ENCODE data around the gene MMP24. TPM values are rescaled to one million over a fixed set of nuclear protein-coding genes. Genes with fewer than 3 reads are reported as not detected.
A peak's percentile ranks its signal among the peaks of the same experiment; 100 is the strongest.
"Not testable (repeated sequence)": the region's sequence is repeated elsewhere in the genome, so short reads cannot be mapped to it uniquely, and the experiment has no call there.

Gene MMP24
- total and polyA plus RNA-seq, 7 experiments from 2014 or later: 0.07 to 0.08 TPM; not detected in 5

- Mint-ChIP-seq H3K4me1 (peaks cover 0 to 19% (median 7%) of the 10 kb centered on the region in 7 donors), H3K27ac (peak overlapping the region in 1 of 9 donors; percentile 53), H3K36me3 (peaks cover 0 to 35% (median 5%) of the 10 kb centered on the region in 5 donors)
- H3K4me3 ChIP-seq (ENCODE audit: low read length); H3K27ac ChIP-seq (ENCODE audit: low read depth, low read length); DNase-seq; H3K4me3 Mint-ChIP-seq; H3K9me3 Mint-ChIP-seq; H3K27me3 Mint-ChIP-seq; intact Hi-C loops (cut with micrococcal nuclease); H3K27me3 ChIP-seq (ENCODE audit: control insufficient read depth in 2 of 2, insufficient read depth in 2 of 2, low read length in 2 of 2); ATAC-seq; H3K9me3 ChIP-seq (ENCODE audit: control insufficient read depth in 2 of 3, low read length in 3 of 3); H3K4me1 ChIP-seq (ENCODE audit: control insufficient read depth in 2 of 2, insufficient read depth in 2 of 2, low read length in 2 of 2): not testable (repeated sequence)
- H3K36me3 ChIP-seq (ENCODE audit: control insufficient read depth in 2 of 3, insufficient read depth in 3 of 3, low read length in 3 of 3): peaks cover 0 to 56% (median 6%) of the 10 kb centered on the region in 3 experiments
- ChIA-PET CTCF (interaction anchor here (0.7 kb wide), 1 partner anchor 162 kb away, joined by 3 read pairs; no protein-coding TSS in a partner anchor), POLR2A (interaction anchor here (0.6 kb wide), 1 partner anchor 15 kb away, joined by 3 read pairs; no protein-coding TSS in a partner anchor)
These were observed 36.4 kb downstream of the MMP24 start for GRCh38 chr20:35262731-35263531.

DNA sequence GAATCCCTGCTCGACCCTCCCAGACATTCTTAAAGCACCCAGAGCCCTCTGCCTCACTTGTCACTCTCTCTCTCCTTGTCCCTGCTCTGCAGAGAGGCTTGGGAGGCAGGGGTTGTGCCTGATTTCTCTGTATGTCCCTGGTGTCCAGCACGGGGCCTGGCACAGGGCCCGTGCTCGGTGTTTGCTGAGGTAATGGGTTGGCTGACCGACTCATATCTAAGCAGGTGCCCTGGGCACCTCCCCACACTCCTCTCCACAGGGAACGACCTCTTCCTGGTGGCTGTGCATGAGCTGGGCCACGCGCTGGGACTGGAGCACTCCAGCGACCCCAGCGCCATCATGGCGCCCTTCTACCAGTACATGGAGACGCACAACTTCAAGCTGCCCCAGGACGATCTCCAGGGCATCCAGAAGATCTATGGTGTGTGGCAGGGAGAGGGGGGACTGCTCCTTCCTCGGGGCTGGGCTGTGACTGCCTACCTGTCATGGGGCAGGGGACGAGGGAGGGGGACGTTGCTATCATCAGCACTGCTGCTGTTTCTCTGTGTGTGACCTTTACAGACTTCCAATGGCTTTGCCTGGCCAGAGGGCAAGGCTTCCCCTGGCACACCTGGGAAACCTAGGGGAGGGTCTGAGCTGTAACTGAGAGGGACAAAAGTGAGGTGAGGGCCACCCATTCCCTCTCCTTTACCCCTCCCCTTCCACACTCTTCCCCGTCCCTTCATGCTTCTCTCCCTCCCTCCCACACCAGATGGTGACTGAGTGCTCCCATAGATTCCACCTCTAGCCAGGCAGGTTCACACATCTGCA is 37.2 kb downstream of the MMP24 start:
- POLR2A ChIA-PET: no interaction called here
- DNase-seq: no peak
- Mint-ChIP-seq H3K27ac (no peak overlapping the region), H3K4me3 (no peak overlapping the region), H3K9me3 (no peaks in the 10 kb centered on the region), H3K36me3 (peaks cover 0 to 33% (median 5%) of the 10 kb centered on the region in 5 donors), H3K4me1 (peaks cover 0 to 19% (median 8%) of the 10 kb centered on the region in 7 donors), H3K27me3 (no peaks in the 10 kb centered on the region)
- no peak for ATAC-seq
- no peak overlapping the region for H3K4me3 ChIP-seq (ENCODE audit: low read length)
- H3K27ac ChIP-seq (ENCODE audit: low read depth, low read length): no peak overlapping the region
- H3K36me3 ChIP-seq (ENCODE audit: control insufficient read depth in 2 of 3, insufficient read depth in 3 of 3, low read length in 3 of 3): peaks cover 0 to 60% (median 6%) of the 10 kb centered on the region in 3 experiments
- H3K27me3 ChIP-seq (ENCODE audit: control insufficient read depth in 2 of 2, insufficient read depth in 2 of 2, low read length in 2 of 2): no peaks in the 10 kb centered on the region
- no peaks in the 10 kb centered on the region for H3K4me1 ChIP-seq (ENCODE audit: control insufficient read depth in 2 of 2, insufficient read depth in 2 of 2, low read length in 2 of 2)
- CTCF ChIA-PET: interaction anchor here (0.7 kb wide), 1 partner anchor 163 kb away, joined by 3 read pairs; no protein-coding TSS in a partner anchor
- H3K9me3 ChIP-seq (ENCODE audit: control insufficient read depth in 2 of 3, low read length in 3 of 3): no peaks in the 10 kb centered on the region
- intact Hi-C loops (cut with micrococcal nuclease): no loop called here

GRCh38 chr20:35264755-35265154 is 38.3 kb downstream of the MMP24 start:
- ChIA-PET POLR2A (no interaction called here), CTCF (no interaction called here)
- no peaks in the 10 kb centered on the region for H3K9me3 ChIP-seq (ENCODE audit: control insufficient read depth in 2 of 3, low read length in 3 of 3)
- H3K4me3 ChIP-seq (ENCODE audit: low read length): no peak overlapping the region
- intact Hi-C loops (cut with micrococcal nuclease): loop anchor here in 1 of 2 donors (5.0 kb wide), 1 partner anchor 432 kb away; no protein-coding TSS in a partner anchor
- DNase-seq (no peak), ATAC-seq (no peak)
- Mint-ChIP-seq H3K4me3 (no peak overlapping the region), H3K9me3 (no peaks in the 10 kb centered on the region), H3K27me3 (no peaks in the 10 kb centered on the region), H3K4me1 (peaks cover 0 to 21% (median 8%) of the 10 kb centered on the region in 7 donors), H3K27ac (peak overlapping the region in 1 of 9 donors; percentile 14), H3K36me3 (peaks cover 0 to 28% (median 9%) of the 10 kb centered on the region in 5 donors)
- no peaks in the 10 kb centered on the region for H3K4me1 ChIP-seq (ENCODE audit: control insufficient read depth in 2 of 2, insufficient read depth in 2 of 2, low read length in 2 of 2)
- H3K27me3 ChIP-seq (ENCODE audit: control insufficient read depth in 2 of 2, insufficient read depth in 2 of 2, low read length in 2 of 2): no peaks in the 10 kb centered on the region
- no peak overlapping the region for H3K27ac ChIP-seq (ENCODE audit: low read depth, low read length)
- H3K36me3 ChIP-seq (ENCODE audit: control insufficient read depth in 2 of 3, insufficient read depth in 3 of 3, low read length in 3 of 3): peaks cover 0 to 55% (median 6%) of the 10 kb centered on the region in 3 experiments

- intact Hi-C loops (cut with micrococcal nuclease): loop anchor here in 1 of 2 donors (5.0 kb wide), 1 partner anchor 435 kb away; no protein-coding TSS in a partner anchor
- no peaks in the 10 kb centered on the region for H3K9me3 ChIP-seq (ENCODE audit: control insufficient read depth in 2 of 3, low read length in 3 of 3)
- peak overlapping the region in 1 of 9 donors; percentile 23 for H3K27ac Mint-ChIP-seq
- CTCF ChIA-PET: no interaction called here
- no peaks in the 10 kb centered on the region for H3K4me1 ChIP-seq (ENCODE audit: control insufficient read depth in 2 of 2, insufficient read depth in 2 of 2, low read length in 2 of 2)
- H3K36me3 Mint-ChIP-seq: peaks cover 0 to 35% (median 9%) of the 10 kb centered on the region in 5 donors
- POLR2A ChIA-PET: no interaction called here
- no peaks in the 10 kb centered on the region for H3K9me3 Mint-ChIP-seq
- peaks cover 0 to 25% (median 11%) of the 10 kb centered on the region in 7 donors for H3K4me1 Mint-ChIP-seq
- no peaks in the 10 kb centered on the region for H3K27me3 ChIP-seq (ENCODE audit: control insufficient read depth in 2 of 2, insufficient read depth in 2 of 2, low read length in 2 of 2)
- no peak overlapping the region for H3K4me3 ChIP-seq (ENCODE audit: low read length)
- no peak overlapping the region for H3K4me3 Mint-ChIP-seq
- H3K27ac ChIP-seq (ENCODE audit: low read depth, low read length): no peak overlapping the region
- DNase-seq: no peak
- no peaks in the 10 kb centered on the region for H3K27me3 Mint-ChIP-seq
- peaks cover 0 to 61% (median 6%) of the 10 kb centered on the region in 3 experiments for H3K36me3 ChIP-seq (ENCODE audit: control insufficient read depth in 2 of 3, insufficient read depth in 3 of 3, low read length in 3 of 3)
- no peak for ATAC-seq
These were observed 40.6 kb downstream of the MMP24 start for GRCh38 chr20:35267092-35267491.

- H3K4me3 Mint-ChIP-seq: no peak overlapping the region
- no peaks in the 10 kb centered on the region for H3K27me3 Mint-ChIP-seq
- intact Hi-C loops (cut with micrococcal nuclease): loop anchor here in 1 of 2 donors (1.0 to 5.0 kb wide), 4 partner anchors 60 to 437 kb away; no protein-coding TSS in a partner anchor
- Histone ChIP-seq H3K27me3 (ENCODE audit: control insufficient read depth in 2 of 2, insufficient read depth in 2 of 2, low read length in 2 of 2) (no peaks in the 10 kb centered on the region), H3K9me3 (ENCODE audit: control insufficient read depth in 2 of 3, low read length in 3 of 3) (no peaks in the 10 kb centered on the region), H3K36me3 (ENCODE audit: control insufficient read depth in 2 of 3, insufficient read depth in 3 of 3, low read length in 3 of 3) (peaks cover 0 to 58% (median 6%) of the 10 kb centered on the region in 3 experiments), H3K4me3 (ENCODE audit: low read length) (no peak overlapping the region), H3K4me1 (ENCODE audit: control insufficient read depth in 2 of 2, insufficient read depth in 2 of 2, low read length in 2 of 2) (no peaks in the 10 kb centered on the region), H3K27ac (ENCODE audit: low read depth, low read length) (no peak overlapping the region)
- ChIA-PET POLR2A (interaction anchor here (0.6 kb wide), 2 partner anchors 21 to 123 kb away, joined by 3 to 4 read pairs; no protein-coding TSS in a partner anchor), CTCF (interaction anchor here (0.9 kb wide), 1 partner anchor 174 kb away, joined by 3 read pairs; no protein-coding TSS in a partner anchor)
- peak overlapping the region in 2 of 9 donors; percentile 38 to 68 for H3K27ac Mint-ChIP-seq
- H3K4me1 Mint-ChIP-seq: peaks cover 0 to 21% (median 15%) of the 10 kb centered on the region in 7 donors
- peak; percentile 77 for ATAC-seq
- peak in 3 of 9 donors; percentile 37 to 54 (median 39) for DNase-seq
- H3K9me3 Mint-ChIP-seq: no peaks in the 10 kb centered on the region
- peaks cover 0 to 30% (median 7%) of the 10 kb centered on the region in 5 donors for H3K36me3 Mint-ChIP-seq
These were observed 42.7 kb downstream of the MMP24 start for GRCh38 chr20:35269055-35269781.
